ENCODE data around the gene AADACL3.
"Not testable (repeated sequence)": the region's sequence is repeated elsewhere in the genome, so short reads cannot be mapped to it uniquely, and the experiment has no call there.

AADACL3 gene

GRCh38 chr1:12714710-12715475 is 1.0 kb upstream of the AADACL3 start:
- in situ Hi-C loops (cut with MboI; ENCODE audit: low sequenced_read_pairs), result no loop called here

- in situ Hi-C loops (cut with MboI; ENCODE audit: low sequenced_read_pairs), result no loop called here
Measured at GRCh38 chr1:12717301-12717838, 1.5 kb downstream of the AADACL3 start.

GRCh38 chr1:12722626-12723025 is 6.7 kb downstream of the AADACL3 start:
- in situ Hi-C loops (cut with MboI; ENCODE audit: low sequenced_read_pairs), result no loop called here

GRCh38 chr1:12728391-12728790 is 12.5 kb downstream of the AADACL3 start:
- in situ Hi-C loops (cut with MboI; ENCODE audit: low sequenced_read_pairs), result no loop called here

- in situ Hi-C loops (cut with MboI; ENCODE audit: low sequenced_read_pairs), result no loop called here
Measured at GRCh38 chr1:12730156-12730555, 14.2 kb downstream of the AADACL3 start.

- in situ Hi-C loops (cut with MboI; ENCODE audit: low sequenced_read_pairs), result not testable (repeated sequence)
Measured at GRCh38 chr1:12731084-12731483, 15.2 kb downstream of the AADACL3 start.

GRCh38 chr1:12734651-12735050 is 18.7 kb downstream of the AADACL3 start:
- in situ Hi-C loops (cut with MboI; ENCODE audit: low sequenced_read_pairs), result no loop called here

- in situ Hi-C loops (cut with MboI; ENCODE audit: low sequenced_read_pairs), result no loop called here
Measured at GRCh38 chr1:12738934-12739333, 23.0 kb downstream of the AADACL3 start.

GRCh38 chr1:12739613-12740012 is 23.7 kb downstream of the AADACL3 start:
- in situ Hi-C loops (cut with MboI; ENCODE audit: low sequenced_read_pairs), result no loop called here

- in situ Hi-C loops (cut with MboI; ENCODE audit: low sequenced_read_pairs), result no loop called here
Measured at GRCh38 chr1:12741946-12742345, 26.0 kb downstream of the AADACL3 start.

- in situ Hi-C loops (cut with MboI; ENCODE audit: low sequenced_read_pairs), result no loop called here
Measured at GRCh38 chr1:12745126-12745991, 29.4 kb downstream of the AADACL3 start.

GRCh38 chr1:12745992-12746323 is 30.0 kb downstream of the AADACL3 start, which contains the start of gene CFAP107:
Gene CFAP107, plus strand, starts transcription at chr1:12746200. Its CDS starts 231 bp downstream, at chr1:12746431.
- in situ Hi-C loops (cut with MboI; ENCODE audit: low sequenced_read_pairs), result no loop called here

GRCh38 chr1:12748778-12749355 is 33.0 kb downstream of the AADACL3 start:
- in situ Hi-C loops (cut with MboI; ENCODE audit: low sequenced_read_pairs), result no loop called here

GRCh38 chr1:12754738-12755137 is 38.8 kb downstream of the AADACL3 start:
- in situ Hi-C loops (cut with MboI; ENCODE audit: low sequenced_read_pairs), result no loop called here

- in situ Hi-C loops (cut with MboI; ENCODE audit: low sequenced_read_pairs), result no loop called here
Measured at GRCh38 chr1:12756273-12756672, 40.4 kb downstream of the AADACL3 start.

GRCh38 chr1:12756768-12757413 is 41.0 kb downstream of the AADACL3 start:
- in situ Hi-C loops (cut with MboI; ENCODE audit: low sequenced_read_pairs), result no loop called here

GRCh38 chr1:12757836-12758235 is 41.9 kb downstream of the AADACL3 start:
- in situ Hi-C loops (cut with MboI; ENCODE audit: low sequenced_read_pairs), result no loop called here

- in situ Hi-C loops (cut with MboI; ENCODE audit: low sequenced_read_pairs), result no loop called here
Measured at GRCh38 chr1:12760256-12760795, 44.4 kb downstream of the AADACL3 start.

GRCh38 chr1:12761781-12762180 is 45.9 kb downstream of the AADACL3 start:
- in situ Hi-C loops (cut with MboI; ENCODE audit: low sequenced_read_pairs), result no loop called here

- in situ Hi-C loops (cut with MboI; ENCODE audit: low sequenced_read_pairs), result no loop called here
Measured at GRCh38 chr1:12762766-12763165, 46.9 kb downstream of the AADACL3 start.

- in situ Hi-C loops (cut with MboI; ENCODE audit: low sequenced_read_pairs), result no loop called here
Measured at GRCh38 chr1:12763479-12763878, 47.6 kb downstream of the AADACL3 start.
